ENCODE results near the gene PTPRN2. TPM values are rescaled to one million over a fixed set of nuclear protein-coding genes. Genes with fewer than 3 reads are reported as not detected.

Gene PTPRN2
- total and polyA plus RNA-seq, 2 donors (not counting 3 experiments of a cell fraction or from before 2014, with no cell fraction given), result 0.62 to 0.88 TPM

GRCh38 chr7:158252837-158253669 lies 334.6 kb downstream of the PTPRN2 start:
- no peaks in the 10 kb centered on the region for H3K4me1 ChIP-seq (ENCODE audit: control insufficient read depth, extremely low read depth, insufficient read depth, low read length)
- ChIA-PET POLR2A (no interaction called here), CTCF (no interaction called here)
- TF ChIP-seq GATA2 (IDR thresholded peaks at IDR 0.05; ENCODE audit: insufficient read depth, insufficient read length, low read depth, low read length), result no peak
- TF ChIP-seq JUN (IDR thresholded peaks at IDR 0.05; ENCODE audit: borderline replicate concordance, insufficient read depth, insufficient read length, low read depth), result no peak
- no peak for TF ChIP-seq MAX (IDR thresholded peaks at IDR 0.05; ENCODE audit: insufficient read depth, insufficient read length)
- TF ChIP-seq, protein P1, sequence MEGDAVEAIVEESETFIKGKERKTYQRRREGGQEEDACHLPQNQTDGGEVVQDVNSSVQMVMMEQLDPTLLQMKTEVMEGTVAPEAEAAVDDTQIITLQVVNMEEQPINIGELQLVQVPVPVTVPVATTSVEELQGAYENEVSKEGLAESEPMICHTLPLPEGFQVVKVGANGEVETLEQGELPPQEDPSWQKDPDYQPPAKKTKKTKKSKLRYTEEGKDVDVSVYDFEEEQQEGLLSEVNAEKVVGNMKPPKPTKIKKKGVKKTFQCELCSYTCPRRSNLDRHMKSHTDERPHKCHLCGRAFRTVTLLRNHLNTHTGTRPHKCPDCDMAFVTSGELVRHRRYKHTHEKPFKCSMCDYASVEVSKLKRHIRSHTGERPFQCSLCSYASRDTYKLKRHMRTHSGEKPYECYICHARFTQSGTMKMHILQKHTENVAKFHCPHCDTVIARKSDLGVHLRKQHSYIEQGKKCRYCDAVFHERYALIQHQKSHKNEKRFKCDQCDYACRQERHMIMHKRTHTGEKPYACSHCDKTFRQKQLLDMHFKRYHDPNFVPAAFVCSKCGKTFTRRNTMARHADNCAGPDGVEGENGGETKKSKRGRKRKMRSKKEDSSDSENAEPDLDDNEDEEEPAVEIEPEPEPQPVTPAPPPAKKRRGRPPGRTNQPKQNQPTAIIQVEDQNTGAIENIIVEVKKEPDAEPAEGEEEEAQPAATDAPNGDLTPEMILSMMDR (IDR thresholded peaks at IDR 0.05; ENCODE audit: extremely low read depth in 1 of 2, insufficient read depth in 1 of 2, low read depth in 1 of 2, low read length in 2 of 2), result no peak
- no peaks in the 10 kb centered on the region for H3K36me3 ChIP-seq (ENCODE audit: control insufficient read depth in 2 of 2, extremely low read depth in 1 of 2, insufficient read depth in 2 of 2, low read length in 2 of 2)
- FAIRE-seq, result no peak
- H3K4me3 ChIP-seq (replicated peaks in 1 of 3; ENCODE audit: insufficient read depth in 1 of 3, low read depth in 1 of 3, low read length in 3 of 3), result no peak overlapping the region
- H2AFZ ChIP-seq (ENCODE audit: low read depth, low read length), result no peak overlapping the region
- DNase-seq (ENCODE audit: low read depth, low spot score), result no peak
- peaks cover 8% of the 10 kb centered on the region for H3K9me3 ChIP-seq (replicated peaks; ENCODE audit: control insufficient read depth, insufficient read depth, low read length)
- H3K9me1 ChIP-seq (replicated peaks; ENCODE audit: control insufficient read depth, extremely low read depth, insufficient read depth, low read length), result no peaks in the 10 kb centered on the region
- BruUV-seq (replicated peaks), result no TSS peak
- intact Hi-C loops (cut with micrococcal nuclease), result no loop called here
- H3K4me2 ChIP-seq (ENCODE audit: insufficient read depth, low read length), result no peak overlapping the region
- H3K79me2 ChIP-seq (ENCODE audit: control insufficient read depth, insufficient read depth, low read length), result no peaks in the 10 kb centered on the region
- no peaks in the 10 kb centered on the region for H4K20me1 ChIP-seq (replicated peaks; ENCODE audit: control insufficient read depth, extremely low read depth, insufficient read depth, low read length)
- dilution Hi-C loops (cut with MboI; ENCODE audit: extremely low pct_ligation_motif_present, low sequenced_read_pairs), result no loop called here
- H3K27me3 ChIP-seq (ENCODE audit: control insufficient read depth in 2 of 2, insufficient read depth in 2 of 2, low read length in 2 of 2), result no peaks in the 10 kb centered on the region
- H3K27ac ChIP-seq (ENCODE audit: insufficient read depth, low read depth, low read length), result no peak overlapping the region
- H3K9ac ChIP-seq (replicated peaks; ENCODE audit: extremely low read depth, insufficient read depth, low read length), result no peak overlapping the region

Data from endothelial cell of umbilical vein (primary cell).